ENCODE results near the gene PCBD2. TPM values are rescaled to one million over a fixed set of nuclear protein-coding genes. Genes with fewer than 3 reads are reported as not detected.

The PCBD2 gene
- total RNA-seq, 1 experiment from 2014 or later: 10.9 TPM

DNA sequence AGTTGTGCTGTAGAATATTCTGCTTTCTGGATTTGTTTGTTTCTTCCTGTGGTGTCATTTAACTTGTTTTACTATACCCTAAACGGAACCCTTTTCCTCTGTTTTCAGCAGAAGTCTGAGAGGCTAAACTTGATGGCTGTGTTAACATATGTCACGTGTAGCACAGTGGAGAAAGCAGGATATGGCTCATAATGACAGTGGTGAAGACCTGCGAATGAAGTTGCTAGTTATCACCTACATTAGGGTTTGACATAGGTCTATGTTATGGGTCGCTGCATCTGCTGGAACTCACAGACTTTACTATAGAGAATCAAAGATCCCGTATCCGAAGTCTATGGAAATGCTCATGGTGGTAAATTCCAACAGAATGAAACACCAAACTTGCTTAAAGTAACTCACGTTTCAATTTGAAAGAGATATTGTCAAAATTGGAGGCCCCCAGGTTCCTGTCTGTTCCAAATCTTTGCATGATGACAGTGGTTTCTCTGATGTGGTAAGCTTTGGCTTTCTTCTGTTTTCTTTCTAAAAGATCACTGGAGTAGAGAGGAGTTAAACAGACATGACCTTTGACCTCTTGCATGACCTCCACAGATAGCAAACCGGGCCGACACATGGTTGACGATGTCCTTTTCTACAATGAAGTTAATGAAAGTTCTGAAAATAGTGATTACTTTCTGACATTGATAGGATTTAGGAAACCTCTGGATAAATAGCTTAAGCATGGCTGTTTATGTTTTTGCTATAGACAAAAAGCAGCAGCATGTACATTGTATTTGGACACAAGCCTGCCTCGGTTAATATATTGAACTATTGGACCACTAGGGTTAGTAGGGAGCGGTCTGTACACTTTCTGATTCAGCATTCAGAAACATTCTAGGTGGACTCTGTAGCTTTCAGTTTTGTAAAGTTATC is 59.7 kb downstream of the PCBD2 start:
- peaks cover 0 to 2% of the 10 kb centered on the region in 2 experiments; a peak in 1 of 4 replicates for H3K36me3 ChIP-seq (ENCODE audit: control insufficient read depth in 1 of 2, insufficient read depth in 2 of 2, low read length in 2 of 2)
- intact Hi-C loops (cut with micrococcal nuclease): no loop called here
- H3K79me2 ChIP-seq (ENCODE audit: insufficient read depth, low read length): no peaks in the 10 kb centered on the region
- H3K27ac ChIP-seq (ENCODE audit: low read depth, low read length): no peak overlapping the region
- no peaks in the 10 kb centered on the region for H4K20me1 ChIP-seq (ENCODE audit: insufficient read depth)
- ChIA-PET CTCF (no interaction called here), POLR2A (no interaction called here), RAD21 (ENCODE audit: low non-redundant PET in 1 of 2, low total read pairs in 2 of 2, uncharacterized antibody in 2 of 2, unreplicated experiment in 2 of 2) (no interaction called here)
- no peak overlapping the region for H2AFZ ChIP-seq (ENCODE audit: low read depth, low read length, poor library complexity, severe bottlenecking)
- H3K4me3 ChIP-seq (replicated peaks in 1 of 2; ENCODE audit: low read depth in 1 of 2, low read length in 2 of 2): no peak overlapping the region
- H3K9me3 ChIP-seq (ENCODE audit: control insufficient read depth in 1 of 2, insufficient read depth in 1 of 2, low read depth in 1 of 2, low read length in 2 of 2): no peaks in the 10 kb centered on the region
- H3K9me2 ChIP-seq (ENCODE audit: insufficient read depth): no peaks in the 10 kb centered on the region
- H3K4me1 ChIP-seq (ENCODE audit: control insufficient read depth in 1 of 2, insufficient read depth in 2 of 2, low read length in 2 of 2): peaks cover 6 to 9% of the 10 kb centered on the region in 2 experiments; a peak in 2 of 4 replicates
- H3K27me3 ChIP-seq (ENCODE audit: insufficient read depth, low read length): no peaks in the 10 kb centered on the region
- BruUV-seq (replicated peaks): no TSS peak
- TF ChIP-seq JUND (IDR thresholded peaks at IDR 0.05): no peak
- TF ChIP-seq, protein P1, sequence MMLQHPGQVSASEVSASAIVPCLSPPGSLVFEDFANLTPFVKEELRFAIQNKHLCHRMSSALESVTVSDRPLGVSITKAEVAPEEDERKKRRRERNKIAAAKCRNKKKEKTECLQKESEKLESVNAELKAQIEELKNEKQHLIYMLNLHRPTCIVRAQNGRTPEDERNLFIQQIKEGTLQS (IDR thresholded peaks at IDR 0.05): no peak
- TF ChIP-seq SIN3A (IDR thresholded peaks at IDR 0.05; ENCODE audit: low read depth): no peak
- TF ChIP-seq ELF1 (IDR thresholded peaks at IDR 0.05; ENCODE audit: borderline replicate concordance, low read depth): no peak
- no peak for TF ChIP-seq POLR2AphosphoS5 (IDR thresholded peaks at IDR 0.05; ENCODE audit: low read depth, low read length)
- no peak for TF ChIP-seq SRF (IDR thresholded peaks at IDR 0.05; ENCODE audit: low read depth)
- no peak for TF ChIP-seq SP1 (IDR thresholded peaks at IDR 0.05; ENCODE audit: low read depth)
- TF ChIP-seq TCF7L2 (IDR thresholded peaks at IDR 0.05; ENCODE audit: borderline replicate concordance, extremely low read depth, insufficient read depth, insufficient read length): no peak
- no peak for TF ChIP-seq YY1 (IDR thresholded peaks at IDR 0.05; ENCODE audit: extremely low read depth, insufficient replicate concordance, low read depth, low read length)
- TF ChIP-seq EGR1 (IDR thresholded peaks at IDR 0.05; ENCODE audit: low read depth): no peak
- TF ChIP-seq POLR2A (IDR thresholded peaks at IDR 0.05; ENCODE audit: borderline replicate concordance, extremely low read depth, insufficient read depth, insufficient read length): no peak
- no peak for TF ChIP-seq ZNF274 (IDR thresholded peaks at IDR 0.05; ENCODE audit: low read depth, low read length)
- no peak for TF ChIP-seq ZBTB33 (IDR thresholded peaks at IDR 0.05; ENCODE audit: extremely low read depth, insufficient replicate concordance, low read length)
- TF ChIP-seq EZH2phosphoT487 (IDR thresholded peaks at IDR 0.05; ENCODE audit: borderline replicate concordance): no peak
- TF ChIP-seq, protein P2, sequence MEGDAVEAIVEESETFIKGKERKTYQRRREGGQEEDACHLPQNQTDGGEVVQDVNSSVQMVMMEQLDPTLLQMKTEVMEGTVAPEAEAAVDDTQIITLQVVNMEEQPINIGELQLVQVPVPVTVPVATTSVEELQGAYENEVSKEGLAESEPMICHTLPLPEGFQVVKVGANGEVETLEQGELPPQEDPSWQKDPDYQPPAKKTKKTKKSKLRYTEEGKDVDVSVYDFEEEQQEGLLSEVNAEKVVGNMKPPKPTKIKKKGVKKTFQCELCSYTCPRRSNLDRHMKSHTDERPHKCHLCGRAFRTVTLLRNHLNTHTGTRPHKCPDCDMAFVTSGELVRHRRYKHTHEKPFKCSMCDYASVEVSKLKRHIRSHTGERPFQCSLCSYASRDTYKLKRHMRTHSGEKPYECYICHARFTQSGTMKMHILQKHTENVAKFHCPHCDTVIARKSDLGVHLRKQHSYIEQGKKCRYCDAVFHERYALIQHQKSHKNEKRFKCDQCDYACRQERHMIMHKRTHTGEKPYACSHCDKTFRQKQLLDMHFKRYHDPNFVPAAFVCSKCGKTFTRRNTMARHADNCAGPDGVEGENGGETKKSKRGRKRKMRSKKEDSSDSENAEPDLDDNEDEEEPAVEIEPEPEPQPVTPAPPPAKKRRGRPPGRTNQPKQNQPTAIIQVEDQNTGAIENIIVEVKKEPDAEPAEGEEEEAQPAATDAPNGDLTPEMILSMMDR (IDR thresholded peaks at IDR 0.05 in 2 of 3, conservative IDR thresholded peaks at IDR 0.05 in 1 of 3; ENCODE audit: borderline replicate concordance in 1 of 3, insufficient read depth in 1 of 3, low read depth in 2 of 3, low read length in 2 of 3): no peak
- DNase-seq (ENCODE audit: low read depth, low spot score) (no peak), ATAC-seq (no peak)
- no peak overlapping the region for H3K4me2 ChIP-seq (ENCODE audit: low read length)
- no peak overlapping the region for H3K9ac ChIP-seq (ENCODE audit: low read length)

Measured in HCT116 (cell line).